OCI-LY3 (cell line): ENCODE data around the gene LRRC56.

Experiments
- CTCF ChIP-seq: fragments of 200-600, 300-600 bp; sonication (generic); IDR thresholded peaks from 2 replicates; pipeline ENCODE4 v1.5.1; 2014; ENCODE audit warnings: antibody characterized with exemption, low read length, low read depth
- EZH2phosphoT487 ChIP-seq: fragments of 200-600 bp; shearing (Covaris generic); IDR thresholded peaks from 2 replicates; pipeline ENCODE4 v1.6.1; 2018; ENCODE audit warnings: antibody characterized with exemption, mixed run types, low read depth

DNA sequence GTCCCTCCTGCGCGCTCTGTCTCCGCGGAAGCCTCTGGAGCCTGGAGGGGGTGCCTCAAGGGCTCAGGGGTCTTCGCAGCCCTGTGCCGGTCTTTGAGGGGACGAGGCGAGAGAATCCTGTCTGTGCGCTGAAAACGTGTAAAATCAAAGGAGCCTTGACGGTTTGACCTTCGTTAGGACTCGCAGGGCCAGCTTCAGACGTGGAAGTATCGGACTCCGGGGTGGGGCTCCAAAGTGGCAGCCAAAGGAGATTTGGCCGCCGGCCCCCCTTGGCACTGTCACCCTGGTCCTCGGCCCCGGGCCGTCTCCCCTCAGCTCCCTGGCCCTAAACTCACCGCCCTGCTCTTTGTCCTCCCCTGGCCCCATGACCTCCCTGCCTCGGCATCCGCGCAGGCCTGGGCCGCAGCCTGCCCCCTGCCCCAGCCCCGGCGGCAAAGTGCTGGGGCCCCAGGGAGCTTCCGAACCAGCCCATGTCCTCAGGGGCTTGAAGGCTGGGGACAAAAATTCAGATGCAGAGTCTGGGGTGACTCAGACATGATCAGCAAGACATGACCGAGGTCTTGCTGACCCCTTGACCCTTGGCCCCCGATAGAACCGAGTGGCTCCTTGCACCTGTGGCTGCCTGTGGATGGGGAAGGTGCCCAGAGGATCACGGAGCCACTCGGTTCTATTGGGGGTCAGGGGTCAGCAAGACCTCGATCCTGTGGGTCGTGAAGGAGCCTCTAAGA, 32.0 kb downstream of the LRRC56 start:
- no peak for TF ChIP-seq CTCF
- TF ChIP-seq EZH2phosphoT487: no peak
